ENCODE measurements around the gene CPS1.

GRCh38 chr2:210598219-210598618 lies 41.8 kb downstream of the CPS1 start:
- no peak for TF ChIP-seq POLR2A (IDR thresholded peaks at IDR 0.05)
- TF ChIP-seq CTCF (IDR thresholded peaks at IDR 0.05), result no peak
- TF ChIP-seq POLR2AphosphoS5 (IDR thresholded peaks at IDR 0.05), result no peak
- no peak for TF ChIP-seq EP300 (IDR thresholded peaks at IDR 0.05)

All from gastroesophageal sphincter (tissue), 3 donors.